Mucosa of stomach (tissue), 1 donor: Measurements from ENCODE around the gene DXO.
"Not testable (repeated sequence)": the region's sequence is repeated elsewhere in the genome, so short reads cannot be mapped to it uniquely, and the experiment has no call there.

Source experiments
- H3K27me3 ChIP-seq: one replicate; pipeline ENCODE4 v1.7.0; 2013; ENCODE audit warnings: mild to moderate bottlenecking, low read length; ENCODE audit not compliant: control insufficient read depth, insufficient read depth
- H3K36me3 ChIP-seq: one replicate; pipeline ENCODE4 v1.7.0; 2013; ENCODE audit warnings: low read length; ENCODE audit not compliant: control insufficient read depth, insufficient read depth
- H3K4me1 ChIP-seq: one replicate; pipeline ENCODE4 v1.7.0; 2013; ENCODE audit warnings: mild to moderate bottlenecking, low read length; ENCODE audit not compliant: control insufficient read depth, insufficient read depth
- H3K4me3 ChIP-seq: one replicate; pipeline ENCODE4 v1.7.0; 2013; ENCODE audit warnings: low read length
- H3K9ac ChIP-seq: one replicate; pipeline ENCODE4 v1.7.0; 2013; ENCODE audit warnings: mild to moderate bottlenecking, low read length, moderate library complexity
- H3K9me3 ChIP-seq: one replicate; pipeline ENCODE4 v1.7.0; 2013; ENCODE audit warnings: mild to moderate bottlenecking, low read length, moderate library complexity; ENCODE audit not compliant: control insufficient read depth
- donor health status: Pancreatic carcinoma.

DXO gene

DNA sequence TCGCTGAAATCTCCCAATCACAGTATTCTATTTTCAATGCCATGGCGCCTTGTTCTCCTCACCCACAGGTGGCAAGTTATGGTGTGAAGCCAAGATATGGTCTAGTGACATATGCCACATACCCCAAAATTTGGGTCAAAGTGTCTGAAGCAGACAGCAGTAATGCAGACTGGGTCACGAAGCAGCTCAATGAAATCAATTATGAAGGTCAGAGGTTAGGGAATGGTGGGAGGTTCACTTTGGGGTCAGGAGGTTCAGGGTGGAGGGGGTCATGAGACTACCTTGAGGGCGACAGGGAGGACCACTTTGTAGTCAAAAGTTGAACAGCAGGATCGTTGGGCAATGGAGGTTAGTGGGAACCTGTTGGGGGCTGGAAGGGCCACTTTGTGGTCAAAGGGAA lies 23.6 kb downstream of the DXO start:
- H3K4me3 ChIP-seq, result no peak overlapping the region
- H3K36me3 ChIP-seq, result no peaks in the 10 kb centered on the region
- H3K9me3 ChIP-seq, result no peaks in the 10 kb centered on the region
- peaks cover 21% of the 10 kb centered on the region for H3K4me1 ChIP-seq
- H3K27me3 ChIP-seq, result no peaks in the 10 kb centered on the region
- H3K9ac ChIP-seq, result no peak overlapping the region

DNA sequence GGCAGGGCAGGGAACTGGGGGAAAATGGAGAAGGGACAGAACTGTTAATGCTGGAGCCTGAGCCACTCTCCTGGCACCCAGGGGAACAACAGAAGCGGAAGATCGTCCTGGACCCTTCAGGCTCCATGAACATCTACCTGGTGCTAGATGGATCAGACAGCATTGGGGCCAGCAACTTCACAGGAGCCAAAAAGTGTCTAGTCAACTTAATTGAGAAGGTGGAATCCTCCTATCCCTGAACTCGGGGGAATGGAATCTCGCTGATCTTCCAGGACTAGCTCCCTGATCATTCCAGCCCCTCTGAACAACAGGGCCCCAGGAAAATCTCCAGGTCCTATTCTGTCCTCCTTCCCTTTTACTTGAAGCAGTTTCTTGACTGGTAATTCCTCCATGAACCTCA lies 24.1 kb downstream of the DXO start:
- H3K36me3 ChIP-seq, result no peaks in the 10 kb centered on the region
- H3K4me3 ChIP-seq, result no peak overlapping the region
- H3K27me3 ChIP-seq, result no peaks in the 10 kb centered on the region
- H3K9me3 ChIP-seq, result no peaks in the 10 kb centered on the region
- no peak overlapping the region for H3K9ac ChIP-seq
- H3K4me1 ChIP-seq, result peaks cover 21% of the 10 kb centered on the region

DNA sequence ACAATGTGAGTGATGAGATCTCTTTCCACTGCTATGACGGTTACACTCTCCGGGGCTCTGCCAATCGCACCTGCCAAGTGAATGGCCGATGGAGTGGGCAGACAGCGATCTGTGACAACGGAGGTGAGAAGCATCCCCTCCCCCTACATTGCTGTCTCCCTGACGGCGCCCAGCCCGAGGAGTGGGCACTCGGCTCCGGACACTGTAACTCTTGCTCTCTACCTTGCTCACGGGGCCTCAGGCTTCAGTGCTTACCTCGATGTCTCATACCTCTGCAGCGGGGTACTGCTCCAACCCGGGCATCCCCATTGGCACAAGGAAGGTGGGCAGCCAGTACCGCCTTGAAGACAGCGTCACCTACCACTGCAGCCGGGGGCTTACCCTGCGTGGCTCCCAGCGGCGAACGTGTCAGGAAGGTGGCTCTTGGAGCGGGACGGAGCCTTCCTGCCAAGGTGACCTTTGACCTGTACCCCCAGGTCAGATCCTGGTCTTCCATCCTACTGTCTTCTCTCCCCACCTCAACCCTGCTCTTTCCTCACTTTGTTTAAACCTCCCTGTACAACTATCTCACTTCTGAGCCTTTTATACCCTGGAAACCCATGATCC lies 24.8 kb downstream of the DXO start:
- Histone ChIP-seq H3K9ac (peak overlapping the region; percentile 67), H3K27me3 (no peaks in the 10 kb centered on the region), H3K36me3 (no peaks in the 10 kb centered on the region), H3K4me1 (peaks cover 21% of the 10 kb centered on the region), H3K4me3 (no peak overlapping the region), H3K9me3 (no peaks in the 10 kb centered on the region)

DNA sequence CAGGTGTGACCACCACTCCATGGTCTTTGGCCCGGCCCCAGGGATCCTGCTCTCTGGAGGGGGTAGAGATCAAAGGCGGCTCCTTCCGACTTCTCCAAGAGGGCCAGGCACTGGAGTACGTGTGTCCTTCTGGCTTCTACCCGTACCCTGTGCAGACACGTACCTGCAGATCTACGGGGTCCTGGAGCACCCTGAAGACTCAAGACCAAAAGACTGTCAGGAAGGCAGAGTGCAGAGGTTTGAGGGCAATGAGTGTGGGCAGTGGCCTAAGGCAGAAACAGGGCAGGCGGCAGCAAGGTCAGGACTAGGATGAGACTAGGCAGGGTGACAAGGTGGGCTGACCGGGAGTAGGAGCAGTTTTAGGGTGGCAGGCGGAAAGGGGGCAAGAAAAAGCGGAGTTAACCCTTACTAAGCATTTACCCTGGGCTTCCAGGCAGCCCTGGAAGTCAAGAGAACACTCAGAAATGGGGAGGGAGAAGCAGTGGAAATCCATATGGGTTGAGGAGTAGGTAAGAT lies 25.5 kb downstream of the DXO start:
- Histone ChIP-seq H3K36me3 (no peaks in the 10 kb centered on the region), H3K9ac (peak overlapping the region; percentile 67), H3K4me1 (peaks cover 21% of the 10 kb centered on the region), H3K4me3 (peak overlapping the region; percentile 21), H3K9me3 (no peaks in the 10 kb centered on the region), H3K27me3 (no peaks in the 10 kb centered on the region)

GRCh38 chr6:31945507-31946369 lies 26.2 kb downstream of the DXO start, which contains the start of gene CFB:
Gene CFB (plus strand): TSS chr6:31946095. CDS start chr6:31946222, 127 bp downstream.
- Histone ChIP-seq H3K9me3 (no peaks in the 10 kb centered on the region), H3K4me1 (peaks cover 21% of the 10 kb centered on the region), H3K36me3 (no peaks in the 10 kb centered on the region), H3K9ac (peak within 1 kb of the TSS; percentile 67), H3K4me3 (peak within 1 kb of the TSS; percentile 21), H3K27me3 (no peaks in the 10 kb centered on the region)

DNA sequence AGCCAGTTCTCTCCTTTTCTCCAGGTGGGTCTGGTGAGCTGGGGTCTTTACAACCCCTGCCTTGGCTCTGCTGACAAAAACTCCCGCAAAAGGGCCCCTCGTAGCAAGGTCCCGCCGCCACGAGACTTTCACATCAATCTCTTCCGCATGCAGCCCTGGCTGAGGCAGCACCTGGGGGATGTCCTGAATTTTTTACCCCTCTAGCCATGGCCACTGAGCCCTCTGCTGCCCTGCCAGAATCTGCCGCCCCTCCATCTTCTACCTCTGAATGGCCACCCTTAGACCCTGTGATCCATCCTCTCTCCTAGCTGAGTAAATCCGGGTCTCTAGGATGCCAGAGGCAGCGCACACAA lies 26.8 kb downstream of the DXO start:
- H3K36me3 ChIP-seq, result no peaks in the 10 kb centered on the region
- H3K27me3 ChIP-seq, result no peaks in the 10 kb centered on the region
- peak overlapping the region; percentile 7 for H3K4me3 ChIP-seq
- peaks cover 21% of the 10 kb centered on the region for H3K4me1 ChIP-seq
- H3K9me3 ChIP-seq, result no peaks in the 10 kb centered on the region
- H3K9ac ChIP-seq, result peak overlapping the region; percentile 67

DNA sequence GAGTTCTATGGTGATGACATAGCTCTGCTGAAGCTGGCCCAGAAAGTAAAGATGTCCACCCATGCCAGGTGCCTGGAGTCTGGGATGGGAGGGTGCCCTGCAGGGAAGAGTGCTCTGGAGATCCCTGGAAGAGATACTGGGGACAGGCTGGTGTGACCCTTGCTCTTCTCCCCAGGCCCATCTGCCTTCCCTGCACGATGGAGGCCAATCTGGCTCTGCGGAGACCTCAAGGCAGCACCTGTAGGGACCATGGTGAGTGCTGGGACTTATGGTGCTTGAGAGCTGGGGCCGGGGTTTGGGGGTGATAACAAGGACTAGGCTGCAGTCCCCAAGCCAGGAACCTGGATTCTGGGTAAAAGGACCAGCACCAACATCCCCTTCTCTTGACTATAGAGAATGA lies 28.2 kb downstream of the DXO start:
- H3K9ac ChIP-seq, result no peak overlapping the region
- peaks cover 21% of the 10 kb centered on the region for H3K4me1 ChIP-seq
- no peaks in the 10 kb centered on the region for H3K36me3 ChIP-seq
- no peaks in the 10 kb centered on the region for H3K9me3 ChIP-seq
- no peaks in the 10 kb centered on the region for H3K27me3 ChIP-seq
- no peak overlapping the region for H3K4me3 ChIP-seq

GRCh38 chr6:31940256-31940664 lies 31.7 kb downstream of the DXO start:
- H3K9ac ChIP-seq, result no peak overlapping the region
- H3K27me3 ChIP-seq, result no peaks in the 10 kb centered on the region
- H3K9me3 ChIP-seq, result no peaks in the 10 kb centered on the region
- peaks cover 10% of the 10 kb centered on the region for H3K4me1 ChIP-seq
- no peak overlapping the region for H3K4me3 ChIP-seq
- H3K36me3 ChIP-seq, result no peaks in the 10 kb centered on the region

DNA sequence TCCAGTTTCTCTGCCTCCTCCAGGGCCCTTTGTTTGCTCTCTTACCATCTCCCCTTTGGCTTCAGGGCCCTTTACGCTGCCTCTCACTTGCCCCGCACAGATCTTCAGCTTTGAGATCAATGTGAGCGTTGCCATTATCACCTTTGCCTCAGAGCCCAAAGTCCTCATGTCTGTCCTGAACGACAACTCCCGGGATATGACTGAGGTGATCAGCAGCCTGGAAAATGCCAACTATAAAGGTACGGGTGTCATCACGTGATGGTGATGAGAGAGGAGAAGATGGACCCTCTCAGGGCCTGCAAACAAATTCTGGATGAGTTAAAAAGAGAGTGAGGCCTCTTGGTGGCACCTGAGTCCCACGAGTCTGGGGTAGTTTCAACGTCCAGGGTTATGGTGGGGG lies 36.1 kb downstream of the DXO start:
- Histone ChIP-seq H3K36me3 (no peaks in the 10 kb centered on the region), H3K4me1 (no peaks in the 10 kb centered on the region), H3K9me3 (no peaks in the 10 kb centered on the region), H3K9ac (no peak overlapping the region), H3K4me3 (no peak overlapping the region), H3K27me3 (no peaks in the 10 kb centered on the region)

GRCh38 chr6:31935021-31935420 lies 36.9 kb downstream of the DXO start:
- Histone ChIP-seq H3K4me3 (no peak overlapping the region), H3K4me1 (no peaks in the 10 kb centered on the region), H3K9ac (no peak overlapping the region), H3K9me3 (no peaks in the 10 kb centered on the region), H3K36me3 (no peaks in the 10 kb centered on the region), H3K27me3 (no peaks in the 10 kb centered on the region)

- Histone ChIP-seq H3K4me1 (no peaks in the 10 kb centered on the region), H3K9me3 (no peaks in the 10 kb centered on the region), H3K4me3 (no peak overlapping the region), H3K27me3 (no peaks in the 10 kb centered on the region), H3K36me3 (no peaks in the 10 kb centered on the region), H3K9ac (no peak overlapping the region)
These were observed 38.4 kb downstream of the DXO start for GRCh38 chr6:31933537-31933936.

DNA sequence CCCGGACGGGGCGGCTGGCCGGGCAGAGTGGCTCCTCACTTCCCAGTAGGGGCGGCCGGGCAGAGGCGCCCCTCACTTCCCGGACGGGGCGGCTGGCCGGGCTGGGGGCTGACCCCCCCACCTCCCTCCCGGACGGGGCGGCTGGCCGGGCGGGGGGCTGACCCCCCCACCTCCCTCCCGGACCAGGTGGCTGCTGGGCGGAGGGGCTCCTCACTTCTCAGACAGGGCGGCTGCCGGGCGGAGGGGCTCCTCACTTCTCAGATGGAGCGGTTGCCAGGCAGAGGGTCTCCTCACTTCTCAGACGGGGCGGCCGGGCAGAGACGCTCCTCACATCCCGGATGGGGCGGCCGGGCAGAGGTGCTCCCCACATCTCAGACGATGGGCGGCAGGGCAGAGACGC lies 39.8 kb downstream of the DXO start:
- H3K9ac ChIP-seq, H3K27me3 ChIP-seq, H3K4me3 ChIP-seq, H3K36me3 ChIP-seq, H3K9me3 ChIP-seq, H3K4me1 ChIP-seq: not testable (repeated sequence)
